Mesenchymal stem cell (in vitro differentiated cells and primary cell): ENCODE results near the gene PI16.
A peak's percentile ranks its signal among the peaks of the same experiment; 100 is the strongest.

ENCODE experiments used
- DNase-seq: peaks from one replicate; pipeline ENCODE4 v3.0.0-alpha.2; 2013
- H2AFZ ChIP-seq: one replicate; pipeline ENCODE4 v1.6.1; 2013; ENCODE audit warnings: low read depth, mild to moderate bottlenecking, control low read depth, inconsistent platforms, low read length, moderate library complexity
- H2AK5ac ChIP-seq: 2 replicates; pipeline ENCODE4 v1.6.1; 2013; ENCODE audit warnings: low read length, moderate library complexity, mild to moderate bottlenecking, inconsistent platforms; ENCODE audit not compliant: severe bottlenecking
- H2BK120ac ChIP-seq: one replicate; pipeline ENCODE4 v1.6.1; 2013; ENCODE audit warnings: low read depth, mild to moderate bottlenecking, inconsistent platforms, low read length, moderate library complexity
- H2BK12ac ChIP-seq, 2 experiments: one replicate each; pipeline ENCODE4 v1.6.1; 2013; ENCODE audit warnings: inconsistent platforms in 2 of 2, low read length in 2 of 2, mild to moderate bottlenecking in 2 of 2, moderate library complexity in 2 of 2, control low read depth in 1 of 2
- H2BK15ac ChIP-seq: one replicate; pipeline ENCODE4 v1.6.1; 2013; ENCODE audit warnings: mild to moderate bottlenecking, low read depth, inconsistent platforms; ENCODE audit not compliant: poor library complexity, severe bottlenecking
- H2BK5ac ChIP-seq: 2 replicates; pipeline ENCODE4 v1.6.1; 2013; ENCODE audit warnings: low read depth, mild to moderate bottlenecking, low read length, control low read depth, inconsistent platforms; ENCODE audit not compliant: poor library complexity, severe bottlenecking
- H3K14ac ChIP-seq, 2 experiments: one replicate each; pipeline ENCODE4 v1.6.1; 2013; ENCODE audit warnings: inconsistent platforms in 2 of 2, low read length in 2 of 2, control low read depth in 1 of 2, mild to moderate bottlenecking in 1 of 2, moderate library complexity in 1 of 2
- H3K18ac ChIP-seq, 2 experiments: one replicate each; pipeline ENCODE4 v1.6.1; 2013; ENCODE audit warnings: inconsistent platforms in 2 of 2, low read length in 2 of 2, control low read depth in 1 of 2, low read depth in 1 of 2, mild to moderate bottlenecking in 1 of 2
- H3K23ac ChIP-seq, 2 experiments: one replicate each; pipeline ENCODE4 v1.6.1; 2013; ENCODE audit warnings: inconsistent platforms in 2 of 2, low read length in 2 of 2, mild to moderate bottlenecking in 2 of 2, moderate library complexity in 2 of 2, control low read depth in 1 of 2
- H3K27ac ChIP-seq: 2 replicates; pipeline ENCODE4 v1.5.1; 2013; ENCODE audit warnings: mild to moderate bottlenecking, moderate library complexity, low read length, control low read depth, inconsistent platforms; ENCODE audit not compliant: poor library complexity, severe bottlenecking
- H3K27me3 ChIP-seq, 2 experiments: 2 replicates each; pipeline versions ENCODE4 v1.6.1 to v1.7.0; 2013; ENCODE audit warnings: low read length in 2 of 2, mild to moderate bottlenecking in 2 of 2, moderate library complexity in 2 of 2, control low read depth in 1 of 2, inconsistent platforms in 1 of 2; ENCODE audit not compliant: control insufficient read depth in 1 of 2, insufficient read depth in 1 of 2
- H3K36me3 ChIP-seq, 2 experiments: 2 replicates each; pipeline versions ENCODE4 v1.6.1 to v1.7.0; 2013; ENCODE audit warnings: low read length in 2 of 2, control low read depth in 1 of 2, inconsistent platforms in 1 of 2, low read depth in 1 of 2, mild to moderate bottlenecking in 1 of 2; ENCODE audit not compliant: insufficient read depth in 2 of 2, control insufficient read depth in 1 of 2
- H3K4ac ChIP-seq, 2 experiments: one replicate each; pipeline ENCODE4 v1.6.1; 2013; ENCODE audit warnings: inconsistent platforms in 2 of 2, low read length in 2 of 2, mild to moderate bottlenecking in 2 of 2, moderate library complexity in 2 of 2, control low read depth in 1 of 2, low read depth in 1 of 2
- H3K4me1 ChIP-seq: 2 replicates; pipeline ENCODE4 v1.6.1; 2013; ENCODE audit warnings: low read depth, low read length, control low read depth; ENCODE audit not compliant: control insufficient read depth, insufficient read depth
- H3K4me2 ChIP-seq: 2 replicates; pipeline ENCODE4 v1.6.1; 2013; ENCODE audit warnings: low read length, mild to moderate bottlenecking, inconsistent platforms; ENCODE audit not compliant: poor library complexity, severe bottlenecking
- H3K4me3 ChIP-seq, 2 experiments: 2 replicates each; pipeline versions ENCODE4 v1.5.1 to v1.7.0; 2013; ENCODE audit warnings: low read length in 2 of 2, mild to moderate bottlenecking in 2 of 2, control low read depth in 1 of 2, low read depth in 1 of 2; ENCODE audit not compliant: insufficient read depth in 1 of 2
- H3K79me1 ChIP-seq: replicated peaks from 2 replicates; pipeline ENCODE4 v1.6.1; 2013; ENCODE audit warnings: mild to moderate bottlenecking, control low read depth, low read length, inconsistent platforms; ENCODE audit not compliant: poor library complexity, severe bottlenecking
- H3K9ac ChIP-seq: 2 replicates; pipeline ENCODE4 v1.7.0; 2013; ENCODE audit warnings: mild to moderate bottlenecking, low read length, moderate library complexity
- H3K9me3 ChIP-seq: 2 replicates; pipeline ENCODE4 v1.7.0; 2013; ENCODE audit warnings: mild to moderate bottlenecking, low read length; ENCODE audit not compliant: control insufficient read depth
- H4K8ac ChIP-seq: one replicate; pipeline ENCODE4 v1.6.1; 2013; ENCODE audit warnings: inconsistent platforms, mild to moderate bottlenecking, low read length, moderate library complexity
- H4K91ac ChIP-seq: one replicate; pipeline ENCODE4 v1.6.1; 2013; ENCODE audit warnings: mild to moderate bottlenecking, low read length, inconsistent platforms
- WGBS: methylation state at CpG from one replicate; pipeline ENCODE4 v1.1.7; 2013; ENCODE audit warnings: mixed read lengths; 5-methylcytosine and 5-hydroxymethylcytosine counted together

PI16 gene

GRCh38 chr6:37011656-37012378 is 57.3 kb downstream of the PI16 start:
- no peak overlapping the region for H4K8ac ChIP-seq
- H2BK120ac ChIP-seq = no peak overlapping the region
- H2AK5ac ChIP-seq = peak overlapping the region; percentile 15
- no peak overlapping the region for H3K23ac ChIP-seq
- no peaks in the 10 kb centered on the region for H3K27me3 ChIP-seq
- H3K9ac ChIP-seq = no peak overlapping the region
- H2BK5ac ChIP-seq = no peak overlapping the region
- H2BK12ac ChIP-seq = no peak overlapping the region
- DNase-seq = peak; percentile 68
- H3K79me1 ChIP-seq = no peaks in the 10 kb centered on the region
- H3K36me3 ChIP-seq = no peaks in the 10 kb centered on the region
- no peak overlapping the region for H3K14ac ChIP-seq
- peaks cover 19% of the 10 kb centered on the region for H3K4me1 ChIP-seq
- no peak overlapping the region for H3K18ac ChIP-seq
- H3K4me3 ChIP-seq = no peak overlapping the region
- H3K27ac ChIP-seq = no peak overlapping the region
- no peak overlapping the region for H3K4me2 ChIP-seq
- H2BK15ac ChIP-seq = no peak overlapping the region
- no peak overlapping the region for H2AFZ ChIP-seq
- H4K91ac ChIP-seq = no peak overlapping the region
- H3K4ac ChIP-seq = no peak overlapping the region
- 88% methylated on average over 11 of the region's 11 CpGs for WGBS
- H3K9me3 ChIP-seq = no peaks in the 10 kb centered on the region

- Histone ChIP-seq H2BK12ac (no peak overlapping the region), H3K27me3 (no peaks in the 10 kb centered on the region), H2AFZ (no peak overlapping the region), H3K4me1 (peaks cover 12% of the 10 kb centered on the region), H3K9ac (no peak overlapping the region), H3K27ac (no peak overlapping the region), H4K8ac (no peak overlapping the region), H2AK5ac (no peak overlapping the region), H2BK120ac (no peak overlapping the region), H3K4ac (no peak overlapping the region), H3K4me2 (no peak overlapping the region), H3K79me1 (no peaks in the 10 kb centered on the region), H2BK5ac (no peak overlapping the region), H3K18ac (no peak overlapping the region), H2BK15ac (peak overlapping the region; percentile 12), H3K23ac (no peak overlapping the region), H3K14ac (no peak overlapping the region), H3K9me3 (no peaks in the 10 kb centered on the region), H3K36me3 (no peaks in the 10 kb centered on the region), H3K4me3 (no peak overlapping the region), H4K91ac (no peak overlapping the region)
- no peak for DNase-seq
- WGBS = 85% methylated on average over 21 of the region's 21 CpGs
These were observed 59.3 kb downstream of the PI16 start for GRCh38 chr6:37013516-37014491.
